ENCODE measurements around the gene ZG16B. TPM values are rescaled to one million over a fixed set of nuclear protein-coding genes. Genes with fewer than 3 reads are reported as not detected.

Gene ZG16B
- total RNA-seq, 1 experiment from 2014 or later, result not detected

DNA sequence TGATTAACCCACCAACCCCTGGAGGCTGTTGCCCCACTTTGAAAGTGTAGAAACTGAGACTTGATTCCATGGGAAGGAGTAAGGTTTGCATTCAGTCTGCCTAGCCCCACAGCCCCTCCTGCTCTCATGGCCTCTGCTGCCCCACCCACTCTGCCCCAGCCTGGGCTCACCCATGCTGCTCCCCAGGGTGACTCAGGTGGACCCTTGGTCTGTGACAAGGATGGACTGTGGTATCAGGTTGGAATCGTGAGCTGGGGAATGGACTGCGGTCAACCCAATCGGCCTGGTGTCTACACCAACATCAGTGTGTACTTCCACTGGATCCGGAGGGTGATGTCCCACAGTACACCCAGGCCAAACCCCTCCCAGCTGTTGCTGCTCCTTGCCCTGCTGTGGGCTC lies 25.4 kb upstream of the ZG16B start:
- Histone ChIP-seq H2BK15ac (ENCODE audit: low read depth, low read length) (no peak overlapping the region), H2BK12ac (ENCODE audit: insufficient read length, low read depth, low read length) (no peak overlapping the region), H3T11ph (ENCODE audit: low read length) (no peak overlapping the region), H3K27ac (ENCODE audit: insufficient read length, low read depth, low read length) (no peak overlapping the region), H3K79me1 (ENCODE audit: insufficient read depth, low read depth, low read length, poor library complexity, severe bottlenecking) (no peaks in the 10 kb centered on the region), H2AK5ac (ENCODE audit: insufficient read length, low read length) (no peak overlapping the region), H4K8ac (replicated peaks; ENCODE audit: insufficient read length, low read depth, low read length) (no peak overlapping the region), H3K14ac (ENCODE audit: insufficient read depth, low read length) (no peak overlapping the region), H4K91ac (ENCODE audit: insufficient read length, low read depth, low read length) (no peak overlapping the region), H2BK120ac (ENCODE audit: low read depth, low read length, poor library complexity, severe bottlenecking) (no peak overlapping the region), H3K4me1 (ENCODE audit: insufficient read depth, low read length) (no peaks in the 10 kb centered on the region), H3K23ac (ENCODE audit: insufficient read length, low read depth, low read length) (no peak overlapping the region), H3K56ac (ENCODE audit: insufficient read length, low read depth, low read length) (no peak overlapping the region), H3K27me3 (ENCODE audit: insufficient read depth, low read length) (no peaks in the 10 kb centered on the region), H2BK5ac (ENCODE audit: insufficient read length, low read length) (no peak overlapping the region), H3K79me2 (ENCODE audit: insufficient read depth, low read length) (no peaks in the 10 kb centered on the region), H3K18ac (ENCODE audit: insufficient read length, low read depth, low read length) (no peak overlapping the region), H2AFZ (ENCODE audit: low read length) (no peak overlapping the region), H4K20me1 (ENCODE audit: control insufficient read depth, insufficient read depth, insufficient read length) (no peaks in the 10 kb centered on the region), H2BK20ac (ENCODE audit: low read depth, low read length, poor library complexity, severe bottlenecking) (no peak overlapping the region), H3K4me2 (ENCODE audit: insufficient read depth, insufficient read length, low read length) (no peak overlapping the region), H3K9me3 (ENCODE audit: control insufficient read depth, low read depth, low read length) (peaks cover 10% of the 10 kb centered on the region), H3K9ac (ENCODE audit: extremely low read depth, insufficient read length, low read length) (no peak overlapping the region), H3K4ac (ENCODE audit: low read depth, low read length) (no peak overlapping the region), H4K5ac (ENCODE audit: insufficient read length, low read depth, low read length) (no peak overlapping the region), H3K23me2 (ENCODE audit: insufficient read length, low read depth, low read length, poor library complexity, severe bottlenecking) (no peaks in the 10 kb centered on the region)
- WGBS (ENCODE audit: extremely low coverage, insufficient read length, low lambda C conversion rate), result no CpG with 5 or more reads among the region's 4 CpGs
- Mint-ChIP-seq H3K36me3 (ENCODE audit: insufficient read depth in 1 of 3, low read depth in 3 of 3) (peaks cover 0 to 4% (median 0%) of the 10 kb centered on the region in 3 experiments; a peak in 2 of 7 replicates), H3K4me1 (no peaks in the 10 kb centered on the region), H3K27ac (no peak overlapping the region), H3K27me3 (ENCODE audit: low read depth) (peaks cover 31% of the 10 kb centered on the region), H3K9me3 (peaks cover 27 to 31% of the 10 kb centered on the region in 2 experiments), H3K4me3 (no peak overlapping the region)
- no peak for DNase-seq
- TF ChIP-seq, protein P1, sequence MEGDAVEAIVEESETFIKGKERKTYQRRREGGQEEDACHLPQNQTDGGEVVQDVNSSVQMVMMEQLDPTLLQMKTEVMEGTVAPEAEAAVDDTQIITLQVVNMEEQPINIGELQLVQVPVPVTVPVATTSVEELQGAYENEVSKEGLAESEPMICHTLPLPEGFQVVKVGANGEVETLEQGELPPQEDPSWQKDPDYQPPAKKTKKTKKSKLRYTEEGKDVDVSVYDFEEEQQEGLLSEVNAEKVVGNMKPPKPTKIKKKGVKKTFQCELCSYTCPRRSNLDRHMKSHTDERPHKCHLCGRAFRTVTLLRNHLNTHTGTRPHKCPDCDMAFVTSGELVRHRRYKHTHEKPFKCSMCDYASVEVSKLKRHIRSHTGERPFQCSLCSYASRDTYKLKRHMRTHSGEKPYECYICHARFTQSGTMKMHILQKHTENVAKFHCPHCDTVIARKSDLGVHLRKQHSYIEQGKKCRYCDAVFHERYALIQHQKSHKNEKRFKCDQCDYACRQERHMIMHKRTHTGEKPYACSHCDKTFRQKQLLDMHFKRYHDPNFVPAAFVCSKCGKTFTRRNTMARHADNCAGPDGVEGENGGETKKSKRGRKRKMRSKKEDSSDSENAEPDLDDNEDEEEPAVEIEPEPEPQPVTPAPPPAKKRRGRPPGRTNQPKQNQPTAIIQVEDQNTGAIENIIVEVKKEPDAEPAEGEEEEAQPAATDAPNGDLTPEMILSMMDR (conservative IDR thresholded peaks at IDR 0.05), result no peak

Data from H9 (cell line).